ENCODE measurements around the gene RTL5.
"Not testable (repeated sequence)": the region's sequence is repeated elsewhere in the genome, so short reads cannot be mapped to it uniquely, and the experiment has no call there.

The RTL5 gene

GRCh38 chrX:72131317-72132294 lies at the start of gene RTL5:
TSS of gene RTL5 (minus strand) at chrX:72131915.
- peak; percentile 50 to 58 for DNase-seq

GRCh38 chrX:72180539-72180938 lies 48.8 kb upstream of the RTL5 start:
- DNase-seq, result no peak

- no peak for DNase-seq
These were observed 45.3 kb upstream of the RTL5 start for GRCh38 chrX:72176981-72177380.

- not testable (repeated sequence) for DNase-seq
These were observed 44.6 kb upstream of the RTL5 start for GRCh38 chrX:72176289-72176688.

GRCh38 chrX:72169008-72169728 lies 37.5 kb upstream of the RTL5 start:
- DNase-seq, result peak; percentile 4 to 20

GRCh38 chrX:72165551-72165950 lies 33.8 kb upstream of the RTL5 start:
- DNase-seq, result no peak

GRCh38 chrX:72159769-72160168 lies 28.1 kb upstream of the RTL5 start:
- no peak for DNase-seq

- DNase-seq, result no peak
These were observed 27.1 kb upstream of the RTL5 start for GRCh38 chrX:72158773-72159172.

- DNase-seq, result no peak
These were observed 14.8 kb upstream of the RTL5 start for GRCh38 chrX:72146527-72146926.

GRCh38 chrX:72145181-72145580 lies 13.5 kb upstream of the RTL5 start:
- no peak for DNase-seq

GRCh38 chrX:72143609-72143907 lies 11.8 kb upstream of the RTL5 start:
- no peak for DNase-seq

GRCh38 chrX:72142794-72143608 lies 11.3 kb upstream of the RTL5 start:
- DNase-seq, result no peak

GRCh38 chrX:72142094-72142793 lies 10.5 kb upstream of the RTL5 start:
- DNase-seq, result no peak

GRCh38 chrX:72141372-72142004 lies 9.8 kb upstream of the RTL5 start:
- no peak for DNase-seq

- no peak for DNase-seq
These were observed 7.8 kb upstream of the RTL5 start for GRCh38 chrX:72139538-72139937.

GRCh38 chrX:72137846-72138495 lies 6.3 kb upstream of the RTL5 start:
- no peak for DNase-seq

GRCh38 chrX:72133851-72134546 lies 2.3 kb upstream of the RTL5 start:
- no peak for DNase-seq

GRCh38 chrX:72132456-72132855 lies 741 bp upstream of the RTL5 start:
- DNase-seq, result no peak

- no peak for DNase-seq
These were observed 909 bp downstream of the RTL5 start for GRCh38 chrX:72130762-72131250.

GRCh38 chrX:72130156-72130761 lies 1.5 kb downstream of the RTL5 start:
- DNase-seq, result no peak

Measured in stimulated activated CD4-positive, alpha-beta T cell treated with anti-CD3 and anti-CD28 coated beads, Interleukin-2, amount 100 ng/mL, for 24 hours (primary cell).